GM03348 (cell line): Measurements from ENCODE around the gene DPH6.
"Not testable (repeated sequence)": the region's sequence is repeated elsewhere in the genome, so short reads cannot be mapped to it uniquely, and the experiment has no call there.

Experiments used
- DNase-seq: peaks from one replicate; pipeline ENCODE4 v3.0.0; 2012; ENCODE audit warnings: low spot score

DPH6 gene

DNA sequence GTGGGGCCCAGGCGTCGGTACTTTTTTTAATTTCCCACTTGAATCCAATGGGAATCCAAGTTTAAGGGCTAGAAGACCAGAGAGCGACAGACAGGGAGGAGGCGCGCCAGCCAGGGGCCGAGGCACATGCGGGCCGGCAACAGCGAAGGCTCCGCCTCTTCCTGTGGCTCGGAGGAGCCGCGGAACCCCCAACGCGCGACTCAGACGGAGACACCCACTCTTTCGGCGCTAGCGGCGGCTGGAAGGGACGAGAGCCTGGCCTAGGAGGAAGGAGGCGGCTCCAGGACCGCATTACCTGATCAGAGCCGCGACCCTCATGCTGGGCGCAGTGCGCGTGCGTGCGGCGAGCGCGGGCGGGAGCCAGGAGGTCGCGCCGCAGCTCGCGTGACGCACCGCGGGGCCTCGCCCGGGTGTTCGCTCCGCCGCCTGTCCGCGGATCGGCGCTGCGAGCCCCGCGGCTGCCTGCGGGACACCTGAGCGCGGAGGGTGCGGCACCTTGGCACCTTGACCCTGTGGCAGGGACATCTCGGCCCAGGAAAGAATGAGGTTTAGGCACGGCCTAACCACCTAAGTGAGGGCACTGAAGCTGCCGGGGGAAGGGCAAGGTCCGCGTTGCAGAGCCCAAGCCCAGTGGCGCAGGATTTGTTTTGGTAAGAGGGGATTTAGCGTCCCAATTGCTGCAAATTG is at the start of gene DPH6:
Gene DPH6 (minus strand): TSS at position 342 of the 687 bp plus-strand sequence. CDS start 24 bp downstream, at position 318.
- peak; percentile 87 for DNase-seq

GRCh38 chr15:35595656-35596055 is 49.7 kb upstream of the DPH6 start:
- no peak for DNase-seq

DNA sequence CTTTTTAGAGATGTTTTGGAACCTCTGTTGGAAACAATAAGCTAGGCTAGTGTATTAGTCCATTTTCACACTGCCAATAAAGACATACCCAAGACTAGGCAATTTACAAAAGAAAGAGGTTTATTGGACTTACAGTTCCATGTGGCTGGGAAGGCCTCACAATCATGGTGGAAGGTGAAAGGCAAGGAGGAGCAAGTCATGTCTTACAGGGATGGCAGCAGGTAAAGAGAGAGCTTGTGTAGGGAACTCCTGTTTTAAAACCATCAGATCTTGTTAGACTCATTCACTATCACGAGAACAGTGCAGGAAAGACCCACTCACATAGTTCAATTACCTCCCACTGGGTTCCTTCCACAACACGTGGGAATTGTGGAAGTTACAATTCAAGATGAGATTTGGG is 46.0 kb upstream of the DPH6 start:
- DNase-seq, result not testable (repeated sequence)

DNA sequence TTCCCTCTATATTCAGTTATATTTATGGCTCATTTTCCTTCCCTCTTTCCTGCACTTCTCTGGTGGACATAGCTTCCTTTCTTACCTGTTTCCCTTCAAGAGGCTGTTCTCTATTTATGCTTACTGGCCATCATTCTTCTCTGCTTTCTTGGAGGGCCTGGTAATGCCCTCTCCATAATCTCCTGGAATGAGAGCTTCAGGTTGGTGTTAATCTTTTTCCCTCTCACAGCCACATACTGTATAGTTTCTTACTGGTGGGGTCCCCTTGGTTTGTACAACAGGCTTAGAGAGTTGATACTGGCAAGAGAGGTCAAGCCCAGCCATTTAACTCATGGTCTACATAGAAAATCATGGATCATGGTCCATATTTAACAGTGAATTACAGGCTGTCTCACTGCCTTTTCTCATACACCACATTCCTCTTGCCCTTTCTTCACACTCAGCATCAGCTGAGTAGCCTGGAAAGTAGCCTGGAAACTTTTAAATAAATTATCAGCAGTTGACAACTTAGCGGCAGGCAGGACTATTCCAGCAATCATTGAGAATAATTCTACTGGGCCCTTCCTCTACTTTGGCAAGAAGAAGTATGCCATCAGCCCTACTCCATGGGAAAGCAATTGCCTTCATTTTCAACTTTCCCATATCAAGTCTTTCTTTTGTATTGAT is 38.0 kb upstream of the DPH6 start:
- DNase-seq, result peak; percentile 9

DNA sequence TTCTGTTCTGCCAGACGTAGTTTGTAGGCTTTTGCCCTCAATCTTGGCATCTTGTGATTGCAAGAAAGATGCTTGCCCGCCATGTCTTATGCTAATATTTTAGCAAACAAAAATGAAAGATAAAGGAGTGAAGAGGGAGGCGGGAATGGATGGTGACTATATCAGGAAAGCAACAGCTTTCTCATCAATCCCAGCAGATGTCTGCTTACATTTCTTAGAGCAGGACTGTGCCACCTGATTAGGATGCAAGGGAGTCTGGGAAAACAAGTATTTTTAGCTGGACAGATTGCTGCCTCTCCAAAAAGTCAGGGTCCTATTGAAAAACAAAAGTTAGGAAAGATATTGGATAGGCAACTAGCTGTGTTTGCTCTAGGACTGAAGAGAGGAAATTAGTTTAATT is 34.6 kb upstream of the DPH6 start:
- no peak for DNase-seq

- no peak for DNase-seq
These were observed 21.4 kb upstream of the DPH6 start for GRCh38 chr15:35567392-35567791.

- DNase-seq, result no peak
These were observed 21.0 kb upstream of the DPH6 start for GRCh38 chr15:35566991-35567390.

DNA sequence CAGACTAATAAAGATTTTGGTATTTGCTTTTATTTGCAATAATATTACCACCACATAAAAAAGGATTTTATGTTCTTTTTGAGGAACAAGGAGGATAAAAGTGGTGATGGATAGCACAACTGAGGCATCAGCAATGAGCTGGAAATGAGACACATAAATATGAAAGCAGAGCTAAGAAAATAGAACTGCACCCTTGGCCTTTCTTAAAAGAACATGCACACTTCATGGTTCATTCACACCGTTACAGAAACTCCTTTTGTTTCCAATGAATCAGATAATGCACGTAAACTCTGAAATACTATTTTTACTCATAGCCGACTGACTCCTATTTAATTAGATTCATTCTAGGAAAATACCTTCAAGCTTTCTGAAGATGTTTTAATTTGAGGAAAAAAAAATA is 19.9 kb upstream of the DPH6 start:
- DNase-seq, result no peak

GRCh38 chr15:35562641-35563040 is 16.7 kb upstream of the DPH6 start:
- DNase-seq, result no peak

- DNase-seq, result no peak
These were observed 15.3 kb upstream of the DPH6 start for GRCh38 chr15:35561308-35561707.

- no peak for DNase-seq
These were observed 14.9 kb upstream of the DPH6 start for GRCh38 chr15:35560870-35561269.

DNA sequence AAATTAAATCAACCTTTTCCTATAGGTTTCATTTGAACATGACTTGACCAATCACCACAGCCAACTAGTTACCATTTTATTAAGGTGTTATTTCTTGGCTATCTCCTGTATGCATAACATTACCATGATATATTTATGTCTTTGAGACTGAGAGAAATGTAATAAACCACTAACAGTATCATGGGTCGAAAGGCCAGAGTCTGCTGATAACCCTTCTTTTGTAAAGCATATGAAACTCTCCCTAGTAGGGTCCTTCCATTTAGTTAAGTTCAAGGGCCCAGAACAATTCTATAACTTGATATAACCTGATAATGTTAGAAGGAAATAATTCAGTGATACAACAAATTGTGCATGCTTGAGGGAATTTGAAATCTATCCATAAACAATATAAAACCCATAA is 14.3 kb upstream of the DPH6 start:
- DNase-seq, result no peak

DNA sequence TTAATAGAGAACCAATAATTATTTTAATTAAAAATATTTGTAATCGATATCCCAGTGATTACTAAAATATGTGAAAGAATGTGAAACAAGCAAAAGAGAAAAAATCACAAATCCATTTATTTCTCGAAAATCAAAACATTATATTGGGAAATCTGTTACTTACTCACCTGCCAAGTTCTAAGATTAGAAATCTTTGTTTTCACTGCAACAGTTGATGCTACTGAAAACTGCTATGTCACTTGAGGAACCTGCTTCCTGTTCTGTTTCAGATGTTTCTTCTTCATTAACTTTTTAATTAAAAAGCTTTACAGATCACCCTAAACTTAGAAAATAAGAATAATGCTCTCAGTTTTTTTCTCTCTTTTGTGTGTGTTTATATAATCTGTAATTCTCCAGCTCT is 13.7 kb upstream of the DPH6 start:
- DNase-seq, result no peak

DNA sequence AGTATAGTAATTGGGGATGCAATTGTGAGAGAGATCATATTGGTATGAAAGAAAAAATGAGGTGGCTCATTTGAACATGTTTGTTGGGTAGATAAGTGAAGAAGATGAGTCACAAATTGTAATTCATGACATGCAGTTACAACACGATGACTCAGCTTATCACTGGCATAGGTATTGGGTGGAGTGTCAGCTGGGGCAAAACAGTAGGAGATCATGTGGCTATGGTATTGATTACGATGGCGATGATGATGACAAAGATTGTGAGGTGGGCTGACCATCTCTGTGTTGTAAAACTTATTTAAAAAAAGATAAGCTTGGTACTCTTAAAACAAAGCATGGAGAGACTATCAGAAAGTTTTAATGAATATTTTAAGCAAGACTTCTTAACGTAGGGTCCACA is 11.6 kb upstream of the DPH6 start:
- peak; percentile 60 for DNase-seq

DNA sequence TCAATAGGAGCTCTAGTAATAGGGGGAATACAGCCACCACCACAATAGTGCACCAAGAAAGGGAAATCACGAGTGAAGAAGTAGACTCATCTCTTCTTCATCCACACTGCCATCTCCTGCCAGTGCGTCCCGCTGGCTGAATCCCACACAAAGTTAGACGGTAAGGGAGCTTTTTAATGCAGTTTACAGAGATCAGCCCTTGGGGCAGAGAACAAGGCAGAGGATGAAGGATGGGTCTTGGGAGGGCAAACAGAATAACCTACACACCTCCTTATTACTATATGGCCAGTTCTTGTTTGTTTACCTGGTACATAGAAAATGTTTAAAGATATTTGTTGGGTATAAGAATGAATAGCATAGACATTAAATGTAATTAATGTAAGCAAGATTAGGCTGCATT is 11.0 kb upstream of the DPH6 start:
- no peak for DNase-seq

GRCh38 chr15:35555244-35555643 is 9.3 kb upstream of the DPH6 start:
- no peak for DNase-seq

GRCh38 chr15:35550957-35551356 is 5.0 kb upstream of the DPH6 start:
- no peak for DNase-seq

DNA sequence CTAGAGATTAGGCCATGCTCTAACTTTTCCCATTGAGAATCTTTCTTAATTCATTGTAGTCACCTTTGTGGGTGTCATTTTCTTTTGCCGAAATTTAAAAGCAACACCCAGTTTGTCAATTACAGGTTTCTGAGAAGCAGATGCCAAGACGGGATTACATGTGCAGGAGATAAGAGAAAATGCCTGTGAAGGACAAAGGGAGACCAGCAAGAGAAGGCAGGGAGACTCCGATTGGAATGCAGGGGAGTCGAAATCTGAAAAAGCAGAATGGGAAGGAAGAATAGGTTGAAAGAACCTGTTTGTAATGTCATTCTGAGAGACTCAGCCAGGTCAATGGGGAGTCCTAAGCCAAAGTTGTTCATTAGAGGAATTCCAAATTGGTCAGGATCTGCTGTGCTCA is 3.6 kb upstream of the DPH6 start:
- DNase-seq, result no peak

DNA sequence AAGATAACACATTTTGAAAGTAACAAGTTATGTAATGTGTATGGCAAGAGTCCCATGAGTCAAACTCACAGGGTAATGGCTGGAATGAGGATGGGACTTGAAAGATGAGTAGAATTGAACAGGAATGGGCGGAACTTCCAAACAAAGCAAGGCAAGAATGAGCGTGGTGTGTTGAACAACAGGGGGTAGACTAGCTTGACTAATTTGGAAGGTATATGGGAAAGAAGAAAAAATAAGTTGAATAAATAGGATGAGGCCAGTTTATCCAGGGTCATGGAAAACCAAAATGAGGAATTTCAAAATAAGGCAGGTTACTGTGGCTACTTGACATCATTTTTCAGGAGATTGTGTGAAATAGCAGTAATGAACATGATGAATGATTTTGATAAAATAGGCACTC is 2.5 kb upstream of the DPH6 start:
- no peak for DNase-seq

DNA sequence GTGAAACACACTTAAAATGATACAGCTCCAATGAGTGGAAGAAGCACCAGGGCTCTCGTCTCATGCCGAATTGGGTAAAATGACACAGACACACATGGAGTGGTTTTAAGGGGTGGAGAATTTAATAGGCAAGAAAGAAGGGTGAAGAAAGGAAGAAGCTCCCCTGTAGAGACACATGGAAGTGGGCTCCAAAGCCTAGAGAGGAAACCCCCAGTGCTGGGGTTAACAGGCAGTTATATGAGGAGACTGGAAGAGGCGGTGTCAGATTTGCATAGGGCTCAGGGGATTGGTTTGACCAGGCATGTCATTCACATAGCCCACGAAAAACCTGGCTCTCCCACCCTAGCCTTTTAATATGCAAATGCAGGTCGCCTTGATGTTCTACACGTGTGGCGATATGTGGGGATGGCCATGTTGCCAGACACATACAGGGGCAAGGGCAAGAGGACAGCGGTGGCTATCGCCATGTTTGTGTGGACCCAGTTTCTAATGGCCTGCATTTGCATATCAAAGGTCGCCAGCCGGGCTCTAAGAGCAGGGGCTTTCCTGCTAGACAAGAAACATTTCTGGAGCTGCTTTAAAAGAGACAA is 1.9 kb upstream of the DPH6 start:
- no peak for DNase-seq

GRCh38 chr15:35546511-35547381 is 781 bp upstream of the DPH6 start:
- no peak for DNase-seq

- peak; percentile 38 for DNase-seq
These were observed 595 bp downstream of the DPH6 start for GRCh38 chr15:35545316-35545823.
